Natural killer cell (primary cell): ENCODE results near the gene MYH6. TPM values are rescaled to one million over a fixed set of nuclear protein-coding genes. Genes with fewer than 3 reads are reported as not detected.

Experiments
- ATAC-seq, 3 donors: fragments of 150-1000 bp in 2 of 3; fragments of 200-7000 bp in 1 of 3; cut with Tn5 transposase; 1 replicate in 1 of 3; 2 replicates in 2 of 3; pipeline ENCODE4 v1.10.0; 2021; ENCODE audit warnings: mild to moderate bottlenecking in 2 of 3, moderate library complexity in 2 of 3
- DNase-seq, 2 donors: peaks; one replicate each; pipeline versions ENCODE4 v3.0.0 to v3.0.0-alpha.2; 2013 to 2021; ENCODE audit warnings: mixed read lengths in 1 of 2
- H3K27ac ChIP-seq: one replicate; pipeline ENCODE4 v1.5.1; 2013; ENCODE audit warnings: mild to moderate bottlenecking, low read length
- H3K27me3 ChIP-seq: one replicate; pipeline ENCODE4 v1.6.1; 2013; ENCODE audit warnings: low read length; ENCODE audit not compliant: control insufficient read depth, insufficient read depth
- H3K36me3 ChIP-seq: one replicate; pipeline ENCODE4 v1.6.1; 2013; ENCODE audit warnings: low read length; ENCODE audit not compliant: control insufficient read depth, insufficient read depth
- H3K4me1 ChIP-seq: one replicate; pipeline ENCODE4 v1.6.1; 2013; ENCODE audit warnings: low read length; ENCODE audit not compliant: control insufficient read depth, insufficient read depth
- H3K4me3 ChIP-seq: one replicate; pipeline ENCODE4 v1.5.1; 2013; ENCODE audit warnings: low read length
- H3K9me3 ChIP-seq: one replicate; pipeline ENCODE4 v1.6.1; 2013; ENCODE audit warnings: low read length; ENCODE audit not compliant: control insufficient read depth, insufficient read depth
- H3K27ac Mint-ChIP-seq, 2 donors: one replicate each; pipeline ENCODE4 v1.8.0; 2022; ENCODE audit warnings: mild to moderate bottlenecking in 2 of 2, mixed read lengths in 2 of 2, moderate library complexity in 1 of 2
- H3K27me3 Mint-ChIP-seq, 2 donors: one replicate each; pipeline ENCODE4 v1.8.0; 2022; ENCODE audit warnings: low read depth in 2 of 2, mixed read lengths in 2 of 2
- H3K36me3 Mint-ChIP-seq: one replicate; pipeline ENCODE4 v1.8.0; 2022; ENCODE audit warnings: mixed read lengths
- H3K4me1 Mint-ChIP-seq, 2 donors: one replicate each; pipeline ENCODE4 v1.8.0; 2022; ENCODE audit warnings: mixed read lengths in 2 of 2
- H3K4me3 Mint-ChIP-seq: one replicate; pipeline ENCODE4 v1.8.0; 2022; ENCODE audit warnings: mild to moderate bottlenecking, moderate library complexity, mixed read lengths
- H3K9me3 Mint-ChIP-seq, 2 donors: one replicate each; pipeline ENCODE4 v1.8.0; 2022; ENCODE audit warnings: mixed read lengths in 2 of 2
- CTCF ChIP-seq: fragments of 200-600 bp; IDR thresholded peaks from one replicate; pipeline ENCODE4 v1.8.0; 2022; ENCODE audit warnings: antibody characterized with exemption
- WGBS: methylation state at CpG from one replicate; pipeline ENCODE4 v1.1.7; 2013; ENCODE audit warnings: missing lambda C conversion rate; ENCODE audit not compliant: insufficient coverage; 5-methylcytosine and 5-hydroxymethylcytosine counted together
- intact Hi-C: fragments of 100-400 bp; cut with micrococcal nuclease; formaldehyde crosslinking; loops from one replicate; pipeline ENCODE4 v1.14.2; 2022
- total RNA-seq, 4 donors: library from RNA; stranded (reverse); fragments of 120-200 nt in 1 of 4; gene quantifications; one replicate each; pipeline versions ENCODE4 v1.2.3 to v1.2.4, GENCODE V29; 2013 to 2022

Gene MYH6
- total RNA-seq, 3 donors from 2014 or later (not counting 1 experiment from before 2014, with no cell fraction given), result not detected

GRCh38 chr14:23399136-23399535 lies 8.9 kb downstream of the MYH6 start:
- Histone ChIP-seq H3K9me3 (no peaks in the 10 kb centered on the region), H3K4me1 (no peaks in the 10 kb centered on the region), H3K4me3 (no peak overlapping the region), H3K27me3 (no peaks in the 10 kb centered on the region), H3K36me3 (no peaks in the 10 kb centered on the region), H3K27ac (no peak overlapping the region)
- Mint-ChIP-seq H3K4me1 (no peaks in the 10 kb centered on the region), H3K4me3 (no peak overlapping the region), H3K36me3 (no peaks in the 10 kb centered on the region), H3K27ac (no peak overlapping the region), H3K27me3 (peaks cover 0 to 2% of the 10 kb centered on the region in 2 donors), H3K9me3 (no peaks in the 10 kb centered on the region)
- intact Hi-C loops, result no loop called here
- ATAC-seq, result no peak
- DNase-seq, result no peak
- WGBS, result 88% methylated on average over 3 of the region's 3 CpGs
- TF ChIP-seq CTCF, result no peak

- Mint-ChIP-seq H3K4me1 (no peaks in the 10 kb centered on the region), H3K36me3 (no peaks in the 10 kb centered on the region), H3K4me3 (no peak overlapping the region), H3K27ac (no peak overlapping the region), H3K9me3 (no peaks in the 10 kb centered on the region), H3K27me3 (peaks cover 0 to 2% of the 10 kb centered on the region in 2 donors)
- WGBS, result 77% methylated on average over 4 of the region's 4 CpGs
- Histone ChIP-seq H3K4me3 (no peak overlapping the region), H3K9me3 (no peaks in the 10 kb centered on the region), H3K4me1 (no peaks in the 10 kb centered on the region), H3K27me3 (no peaks in the 10 kb centered on the region), H3K27ac (no peak overlapping the region), H3K36me3 (no peaks in the 10 kb centered on the region)
- no peak for TF ChIP-seq CTCF
- ATAC-seq, result no peak
- intact Hi-C loops, result no loop called here
- no peak for DNase-seq
Measured at GRCh38 chr14:23398348-23398747, 9.7 kb downstream of the MYH6 start.

- no peaks in the 10 kb centered on the region for H3K27me3 ChIP-seq
- no peak overlapping the region for H3K4me3 Mint-ChIP-seq
- no peaks in the 10 kb centered on the region for H3K9me3 ChIP-seq
- H3K36me3 Mint-ChIP-seq, result no peaks in the 10 kb centered on the region
- WGBS, result 92% methylated on average over 10 of the region's 10 CpGs
- H3K27ac ChIP-seq, result no peak overlapping the region
- DNase-seq (no peak), ATAC-seq (no peak)
- H3K27me3 Mint-ChIP-seq, result peaks cover 0 to 5% of the 10 kb centered on the region in 2 donors
- H3K9me3 Mint-ChIP-seq, result no peaks in the 10 kb centered on the region
- H3K4me1 Mint-ChIP-seq, result no peaks in the 10 kb centered on the region
- intact Hi-C loops, result no loop called here
- no peaks in the 10 kb centered on the region for H3K36me3 ChIP-seq
- H3K27ac Mint-ChIP-seq, result no peak overlapping the region
- H3K4me1 ChIP-seq, result no peaks in the 10 kb centered on the region
- no peak overlapping the region for H3K4me3 ChIP-seq
- TF ChIP-seq CTCF, result no peak
Measured at GRCh38 chr14:23396781-23397407, 11.2 kb downstream of the MYH6 start.

GRCh38 chr14:23396126-23396525 lies 11.9 kb downstream of the MYH6 start:
- no peak for ATAC-seq
- Mint-ChIP-seq H3K27ac (no peak overlapping the region), H3K4me1 (no peaks in the 10 kb centered on the region), H3K9me3 (no peaks in the 10 kb centered on the region), H3K36me3 (no peaks in the 10 kb centered on the region), H3K27me3 (peaks cover 0 to 5% of the 10 kb centered on the region in 2 donors), H3K4me3 (no peak overlapping the region)
- intact Hi-C loops, result no loop called here
- H3K27me3 ChIP-seq, result no peaks in the 10 kb centered on the region
- H3K4me1 ChIP-seq, result no peaks in the 10 kb centered on the region
- no peaks in the 10 kb centered on the region for H3K9me3 ChIP-seq
- H3K36me3 ChIP-seq, result no peaks in the 10 kb centered on the region
- H3K4me3 ChIP-seq, result no peak overlapping the region
- no peak overlapping the region for H3K27ac ChIP-seq
- no peak for TF ChIP-seq CTCF
- WGBS, result 92% methylated on average over 10 of the region's 10 CpGs
- no peak for DNase-seq
